GM18868 (cell line): ENCODE data around the gene ARAP1.

Experiments used
- ATAC-seq: cut with Tn5 transposase; IDR thresholded peaks from one replicate; pipeline ENCODE4 v1.9.1; 2021; ENCODE audit warnings: mild to moderate bottlenecking, moderate library complexity; ENCODE audit not compliant: unreplicated experiment

The ARAP1 gene

DNA sequence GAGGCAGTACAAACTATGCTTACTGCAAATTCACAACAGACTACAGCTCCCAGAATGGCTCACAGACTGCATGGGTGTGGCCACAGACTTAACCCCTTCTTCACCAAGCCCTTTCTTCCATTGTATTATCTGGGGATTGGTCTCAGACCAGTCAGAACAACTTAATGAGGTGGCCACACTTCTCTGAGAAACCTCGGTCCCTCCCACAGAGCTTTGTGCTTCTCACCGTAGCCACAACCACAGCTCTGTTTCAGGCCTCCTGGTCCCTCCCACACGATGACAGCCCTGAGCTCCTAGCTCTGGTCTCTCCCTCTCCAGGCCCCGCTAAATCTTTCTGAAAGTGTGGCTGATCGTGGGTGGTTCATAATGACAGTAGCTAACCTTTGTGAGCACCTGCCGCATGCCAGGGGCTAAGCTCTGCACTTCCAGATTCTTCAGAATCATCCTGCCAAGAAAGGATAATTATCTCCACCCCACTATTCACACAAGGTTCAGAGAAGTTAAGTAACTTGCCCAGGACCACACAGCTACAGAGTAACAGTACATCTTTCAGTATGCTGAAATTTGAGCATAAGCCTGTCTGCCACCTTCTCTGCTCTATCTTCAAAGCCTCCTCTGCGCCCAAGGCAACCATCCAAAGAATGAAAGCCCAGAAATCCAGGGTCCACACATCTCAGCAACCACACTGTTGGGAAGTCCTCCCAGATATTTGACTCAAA, 83.4 kb downstream of the ARAP1 start:
- ATAC-seq = peak; percentile 94

DNA sequence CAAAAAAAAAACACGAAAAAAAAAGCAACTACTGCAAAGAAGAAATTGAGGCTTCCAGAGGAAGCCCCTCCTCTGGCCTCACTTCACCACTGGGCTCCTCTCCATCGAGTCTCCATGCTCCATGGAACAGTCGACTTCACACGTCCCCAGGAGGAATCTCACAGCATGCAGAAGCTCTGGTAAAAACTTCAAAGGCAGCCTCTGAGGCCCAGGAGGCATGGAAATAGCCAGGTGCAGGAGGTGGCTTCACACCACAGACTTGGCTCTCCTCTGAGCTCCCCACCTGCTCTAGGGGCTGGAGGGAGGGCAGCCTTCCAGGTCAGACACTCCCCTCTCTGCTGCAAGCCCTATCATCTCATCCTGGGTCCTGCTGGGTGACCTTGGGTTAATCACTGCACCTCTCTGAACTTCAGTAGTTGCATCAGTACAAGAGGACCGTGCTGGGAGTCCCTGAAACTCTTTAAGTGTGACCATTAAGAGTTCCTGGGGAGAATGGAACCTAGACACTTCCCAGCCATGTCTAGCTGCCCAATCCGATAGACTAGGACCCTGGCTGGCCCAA, 86.2 kb downstream of the ARAP1 start:
- ATAC-seq = no peak

DNA sequence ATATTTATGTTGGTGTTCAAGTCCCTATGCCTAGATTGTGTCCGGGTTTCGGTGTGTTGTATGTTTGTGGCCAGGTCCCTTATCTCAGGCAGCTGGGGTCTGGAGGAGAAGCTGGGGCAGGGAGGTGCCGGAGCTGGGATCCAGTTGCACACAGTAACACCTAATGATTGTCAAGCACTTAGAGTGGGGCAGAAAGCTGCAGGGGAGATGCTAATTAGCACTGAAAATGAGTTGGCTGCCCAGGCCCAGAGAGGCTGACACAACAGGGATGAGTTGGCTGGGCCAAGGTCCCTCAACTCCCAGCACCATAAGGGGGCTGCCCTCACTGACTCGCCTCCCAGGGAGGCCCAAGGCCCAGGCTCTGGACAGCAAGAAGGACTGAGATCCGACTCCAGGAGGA, 90.2 kb downstream of the ARAP1 start:
- ATAC-seq = no peak

DNA sequence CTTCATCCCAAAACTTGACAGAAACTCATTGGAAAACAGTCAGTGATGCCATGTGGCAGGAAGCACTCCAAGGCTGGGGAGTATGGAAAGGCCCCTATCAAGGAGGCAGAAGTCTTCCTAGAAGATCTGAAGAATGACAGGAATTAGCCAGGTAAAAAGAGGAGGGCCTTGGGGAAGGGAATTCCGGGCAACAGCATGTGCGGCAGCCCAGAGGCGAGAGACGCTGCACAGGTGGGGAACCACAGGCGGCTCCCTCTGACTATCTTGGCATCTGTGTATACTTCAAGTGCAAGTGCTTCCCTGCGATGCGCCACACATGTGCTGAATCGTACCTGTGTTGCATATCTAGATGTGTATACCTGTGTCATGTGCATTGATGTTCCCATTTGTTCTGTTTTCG, 90.7 kb downstream of the ARAP1 start:
- ATAC-seq = no peak

DNA sequence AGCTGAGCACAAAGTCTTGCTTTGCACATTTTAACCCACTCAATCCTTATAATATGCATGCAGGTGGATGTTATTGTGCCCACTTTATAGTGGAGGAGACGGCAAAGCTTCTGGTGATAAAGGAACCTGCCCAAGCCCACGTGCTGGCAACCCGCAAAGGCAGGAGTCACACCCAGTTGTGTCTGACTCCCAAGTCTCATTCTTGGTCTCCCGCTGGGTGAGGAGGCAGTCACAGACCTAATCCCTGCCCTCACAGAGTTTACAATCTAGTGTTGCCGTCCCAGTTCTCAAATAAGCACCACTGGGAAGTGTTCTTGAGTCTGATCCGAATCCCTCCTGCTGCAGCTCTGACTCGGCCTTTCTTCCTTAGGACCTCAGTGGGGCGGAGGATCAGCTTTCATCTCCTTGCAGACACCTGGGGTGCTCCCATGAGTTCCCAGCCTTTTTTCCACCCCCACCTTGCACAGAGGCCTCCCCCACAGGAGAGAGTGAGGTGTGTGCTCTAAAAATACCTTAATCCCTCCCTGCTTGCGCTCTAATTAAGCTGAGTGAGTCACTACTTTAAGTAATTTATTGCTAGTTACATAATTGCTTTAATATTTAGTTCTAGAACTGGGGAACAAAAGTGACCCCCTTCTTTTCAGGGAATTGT, 93.1 kb downstream of the ARAP1 start:
- ATAC-seq = no peak

DNA sequence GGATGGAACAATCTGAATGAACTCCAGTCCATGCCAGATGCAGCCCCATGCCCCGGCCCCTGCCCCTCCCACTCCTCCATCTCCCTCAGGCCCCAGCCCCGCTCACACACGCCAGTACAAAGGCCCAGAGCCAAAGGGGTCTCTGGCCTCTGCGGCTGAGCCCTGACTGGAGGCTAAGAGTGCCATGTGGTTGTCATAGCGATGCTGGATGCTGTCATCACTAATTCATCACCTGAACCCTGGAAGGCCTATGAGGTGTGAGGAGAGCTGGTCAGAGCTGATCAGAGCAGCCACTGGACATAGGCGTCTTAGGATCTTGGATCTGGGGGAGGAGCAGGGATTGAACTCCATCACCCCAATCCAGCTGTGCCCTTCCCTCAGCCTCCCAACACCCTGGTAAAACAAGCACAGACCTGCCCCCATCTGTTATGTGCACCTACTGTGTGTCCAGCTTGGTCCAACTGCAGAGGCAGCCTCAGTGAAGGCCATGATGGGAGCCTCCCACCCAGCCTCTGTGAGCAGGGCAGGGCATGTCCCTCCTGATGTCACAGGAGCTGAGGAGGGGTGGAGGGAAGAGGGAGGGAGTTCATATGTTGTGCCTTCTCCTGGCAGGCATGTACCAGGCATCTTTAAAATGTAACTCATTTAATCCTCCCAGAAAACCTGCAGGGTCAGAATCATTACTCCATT, 94.7 kb downstream of the ARAP1 start:
- ATAC-seq = no peak

DNA sequence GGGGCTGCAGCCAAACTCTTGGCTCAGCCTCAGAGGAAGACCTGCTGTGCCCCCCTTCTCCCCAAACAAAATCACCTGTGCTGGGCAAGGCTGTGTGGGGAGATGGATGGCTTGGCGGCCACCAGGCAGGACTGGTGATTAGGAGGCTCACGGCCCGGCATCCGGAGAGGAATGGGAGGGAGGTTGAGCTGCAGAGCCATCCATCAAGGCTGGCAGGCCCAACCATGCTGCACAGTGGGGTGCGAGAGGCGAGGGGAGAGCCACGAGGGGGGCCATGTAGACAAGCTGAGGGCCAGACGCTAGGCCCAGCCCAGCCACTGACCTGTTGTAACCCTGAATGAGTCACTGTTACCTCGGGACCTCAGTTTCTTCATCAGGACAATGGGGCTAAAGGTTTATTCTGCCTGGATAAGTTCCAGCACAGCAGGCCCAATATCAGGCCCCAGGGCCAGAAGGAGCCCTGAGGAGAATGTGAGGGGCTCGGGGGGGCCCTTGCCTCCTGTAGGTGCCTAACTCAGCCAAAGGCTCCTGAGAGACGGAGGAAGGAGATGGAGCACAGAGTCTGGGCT, 96.2 kb downstream of the ARAP1 start:
- no peak for ATAC-seq

DNA sequence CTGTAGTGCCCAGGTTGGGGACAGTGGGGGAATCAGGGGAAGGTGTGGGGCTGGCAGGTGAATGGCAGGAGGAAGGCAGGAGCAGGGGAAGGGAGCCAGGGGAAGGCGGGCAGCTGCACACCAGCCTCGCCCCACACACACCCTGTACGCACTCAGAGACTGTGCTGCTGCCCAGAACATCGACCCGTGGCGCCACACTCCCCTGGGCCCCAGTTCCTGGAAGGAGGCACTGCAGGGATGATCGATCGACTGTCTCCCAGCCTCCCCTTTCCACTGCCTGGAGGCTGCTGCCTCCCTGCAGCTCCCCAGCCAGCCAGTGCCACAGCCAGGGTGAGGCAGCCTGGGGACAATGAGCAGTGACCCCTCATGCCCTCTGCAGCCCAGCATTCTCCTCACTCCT, 97.2 kb downstream of the ARAP1 start:
- no peak for ATAC-seq

DNA sequence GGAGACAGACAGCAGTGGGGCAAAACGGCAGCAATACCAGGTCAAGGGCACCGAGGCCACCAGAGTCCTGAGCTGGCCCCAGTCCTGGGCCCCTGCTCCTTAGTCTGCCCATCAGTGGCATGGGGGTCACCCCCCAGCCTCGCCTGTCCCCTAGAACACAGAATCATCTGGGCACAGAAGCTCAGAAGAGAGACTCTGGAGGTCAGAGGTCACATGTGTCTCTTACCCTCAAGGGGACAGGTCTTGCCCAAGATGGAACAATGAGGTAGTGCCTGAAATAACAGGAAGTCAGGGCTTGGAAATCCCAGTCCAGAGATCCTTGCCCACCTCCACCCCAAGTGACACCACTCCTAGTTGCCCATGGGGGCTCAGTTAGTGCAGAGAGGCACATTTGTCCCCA, 98.6 kb downstream of the ARAP1 start:
- ATAC-seq = no peak

DNA sequence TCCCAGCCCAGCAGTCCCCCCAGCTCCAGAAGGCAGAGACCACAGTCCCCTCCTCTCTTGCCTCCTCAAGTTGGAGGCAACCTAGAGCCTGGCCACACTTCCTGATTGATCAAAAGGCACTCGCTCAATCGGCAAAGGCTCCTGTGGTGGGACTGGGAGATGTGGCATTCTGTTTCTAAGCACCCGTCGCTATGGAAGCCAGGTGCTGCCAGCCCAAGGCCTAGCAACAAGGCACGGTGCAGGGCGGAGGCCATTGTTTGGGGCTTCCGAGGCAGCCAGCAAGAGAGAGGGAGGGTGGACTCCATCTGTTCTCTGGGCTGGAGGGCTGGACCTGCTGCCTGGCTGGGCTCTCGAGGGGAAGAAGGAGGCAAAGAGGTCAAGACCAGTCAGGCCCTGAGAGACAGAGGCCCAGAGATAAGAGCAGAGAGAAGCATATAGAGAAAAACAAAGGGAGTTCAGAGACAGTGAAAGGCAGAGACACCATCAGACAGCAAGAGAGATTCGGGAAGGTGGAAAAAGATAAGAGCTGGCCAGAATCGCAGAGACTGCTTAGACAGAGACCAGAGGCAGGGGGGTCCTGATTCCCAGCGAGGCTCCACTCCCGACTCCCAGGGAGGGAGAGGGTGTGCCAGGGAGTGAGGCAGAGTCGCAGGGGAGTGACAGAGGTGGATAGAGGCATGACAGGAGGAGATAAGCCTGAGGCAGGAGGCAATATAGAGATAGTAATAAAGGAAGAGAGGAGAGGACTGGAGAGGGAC, 99.2 kb downstream of the ARAP1 start:
- no peak for ATAC-seq

DNA sequence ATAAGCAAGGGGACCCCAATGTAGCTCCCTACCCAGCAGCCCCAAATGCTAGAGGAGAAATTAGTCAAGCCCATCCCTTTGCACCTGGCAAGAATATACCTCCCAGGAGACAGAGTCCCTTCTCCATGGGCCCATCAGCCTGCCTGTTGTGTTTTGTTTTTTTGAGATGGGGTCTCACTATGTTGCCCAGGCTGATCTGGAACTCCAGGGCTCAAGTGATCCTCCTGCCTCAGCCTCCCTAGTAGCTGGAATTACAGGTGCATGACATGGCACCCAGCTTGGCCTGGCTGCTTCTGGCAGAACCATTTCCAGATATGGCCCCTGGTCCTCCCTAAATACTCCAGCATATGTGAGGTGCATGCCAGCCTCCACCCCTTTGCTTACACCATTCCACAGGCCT, 100.1 kb downstream of the ARAP1 start:
- no peak for ATAC-seq

DNA sequence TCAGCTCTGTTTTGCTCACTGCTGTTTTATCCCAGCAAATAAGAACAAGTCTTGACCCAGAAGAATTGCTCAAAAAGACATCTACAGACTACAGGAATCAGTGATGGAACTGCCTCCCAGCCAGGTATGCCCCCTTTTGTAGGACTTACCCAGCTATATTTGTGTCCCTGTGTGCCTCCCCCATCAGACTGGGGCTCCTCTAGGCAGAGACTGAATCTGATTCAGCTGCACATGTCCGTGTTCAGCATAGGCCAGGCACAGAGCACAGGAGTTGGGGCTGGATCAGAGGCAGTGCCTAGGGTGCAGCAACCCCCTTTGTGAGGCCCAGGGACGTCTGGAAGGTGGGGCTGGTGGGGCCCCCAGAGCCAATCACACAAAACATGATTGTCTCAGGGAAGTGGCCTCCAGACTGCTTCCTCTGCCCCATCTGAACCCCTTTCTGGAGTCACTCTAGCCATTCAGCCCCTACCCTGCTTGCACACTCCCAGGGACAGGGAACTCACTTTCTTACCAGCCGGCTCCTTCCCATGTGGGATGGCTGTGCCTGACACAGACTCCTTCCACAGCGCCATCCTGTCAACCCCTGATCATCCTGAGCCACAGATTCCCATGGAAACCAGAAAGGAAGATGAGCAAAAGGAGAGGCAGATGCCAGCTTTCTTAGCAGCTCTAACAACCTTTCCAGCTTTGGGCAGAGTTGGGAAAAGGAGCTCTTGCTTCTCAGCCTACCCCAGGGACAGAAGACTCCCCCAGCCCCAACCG, 102.8 kb downstream of the ARAP1 start:
- no peak for ATAC-seq

DNA sequence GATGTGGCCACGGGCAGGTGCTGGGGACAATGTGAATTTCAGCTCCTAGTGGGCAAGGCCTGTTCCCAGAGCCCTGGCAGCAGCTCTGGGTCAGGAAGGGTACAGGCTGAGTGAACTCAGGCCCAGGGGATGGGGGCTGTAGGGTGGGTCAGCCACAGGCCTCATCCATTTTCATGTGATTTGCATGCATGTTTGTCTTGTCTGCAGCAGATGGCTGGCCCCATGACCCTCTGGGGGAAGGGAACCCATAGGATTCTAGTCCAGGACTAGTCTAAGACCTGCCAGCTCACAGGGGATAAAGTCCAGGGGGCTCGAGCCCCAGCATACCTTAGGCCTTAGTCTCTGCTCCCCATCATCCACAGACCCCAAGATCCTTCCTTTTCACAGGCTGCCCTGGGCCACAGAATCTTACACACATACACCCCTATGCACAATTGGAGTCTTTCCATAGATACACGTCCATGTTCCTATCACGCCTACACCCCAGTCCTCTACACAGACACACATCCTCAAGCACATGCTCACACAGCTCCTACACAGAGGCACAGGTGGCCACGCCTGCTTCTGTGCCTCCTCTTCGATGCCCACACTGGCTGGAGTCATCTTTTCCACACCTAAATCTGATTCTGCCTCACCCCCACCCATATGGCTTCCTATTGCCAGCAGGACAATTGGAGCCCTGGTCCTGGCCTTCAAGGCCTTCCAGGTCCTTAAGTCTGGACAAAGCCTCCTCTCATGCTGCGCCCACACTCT, 103.6 kb downstream of the ARAP1 start:
- no peak for ATAC-seq

DNA sequence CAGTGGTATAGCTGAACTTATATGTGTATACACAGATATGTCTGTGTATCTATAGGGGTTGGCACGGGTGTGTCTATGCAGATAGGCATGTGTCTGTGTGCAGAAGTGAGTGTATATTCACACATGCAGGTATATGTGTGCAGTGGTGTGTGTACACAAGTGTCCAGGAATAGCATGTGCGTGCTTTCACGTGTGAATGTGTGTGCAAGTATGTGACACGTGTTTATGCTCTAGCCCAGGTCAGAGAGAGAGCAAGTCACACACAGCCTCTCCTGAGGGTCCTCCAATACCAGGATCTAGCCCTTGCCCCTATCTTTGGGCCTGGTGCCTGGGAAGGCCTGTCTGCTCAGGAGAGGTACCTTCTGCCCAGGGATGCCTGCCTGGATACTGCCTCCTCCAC, 104.3 kb downstream of the ARAP1 start:
- ATAC-seq = no peak

DNA sequence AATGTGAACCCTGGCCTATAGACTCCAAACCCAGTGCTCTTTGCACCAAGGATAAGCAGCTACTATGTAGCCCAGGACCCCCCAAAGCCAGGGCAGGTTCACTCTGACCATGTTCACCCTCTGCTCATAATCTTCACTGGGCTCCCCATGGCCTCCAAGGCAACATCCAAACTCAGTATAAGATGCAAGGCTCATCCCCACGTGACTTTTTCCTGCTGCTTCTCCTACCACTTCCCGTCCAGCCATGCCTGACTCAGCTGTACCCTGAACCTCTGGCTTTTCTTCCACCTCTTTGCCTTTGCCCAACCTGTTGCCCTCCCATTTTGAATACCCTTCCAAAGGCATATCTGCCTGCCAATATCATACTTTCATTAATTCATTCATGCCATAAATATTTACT, 105.7 kb downstream of the ARAP1 start:
- ATAC-seq = no peak

DNA sequence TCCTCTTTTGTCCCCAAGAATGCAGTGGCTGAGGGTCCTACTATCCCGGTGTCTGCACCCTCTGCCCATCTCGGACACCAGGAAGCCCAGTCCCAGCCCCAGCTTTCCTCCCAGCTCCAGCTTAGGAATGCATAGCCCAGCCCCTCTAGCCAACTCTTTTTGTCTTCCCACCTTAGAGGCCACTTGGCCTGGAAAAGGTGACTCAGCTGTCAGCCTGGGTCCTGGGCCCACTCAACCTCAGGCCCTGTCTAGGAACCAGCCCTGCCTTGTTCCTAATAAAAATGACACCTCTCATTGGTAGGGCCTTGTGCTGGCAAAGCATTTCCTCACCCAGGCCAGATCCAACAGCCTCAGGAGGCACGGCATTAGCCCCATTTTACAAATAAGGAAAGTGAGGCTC, 106.2 kb downstream of the ARAP1 start:
- no peak for ATAC-seq

DNA sequence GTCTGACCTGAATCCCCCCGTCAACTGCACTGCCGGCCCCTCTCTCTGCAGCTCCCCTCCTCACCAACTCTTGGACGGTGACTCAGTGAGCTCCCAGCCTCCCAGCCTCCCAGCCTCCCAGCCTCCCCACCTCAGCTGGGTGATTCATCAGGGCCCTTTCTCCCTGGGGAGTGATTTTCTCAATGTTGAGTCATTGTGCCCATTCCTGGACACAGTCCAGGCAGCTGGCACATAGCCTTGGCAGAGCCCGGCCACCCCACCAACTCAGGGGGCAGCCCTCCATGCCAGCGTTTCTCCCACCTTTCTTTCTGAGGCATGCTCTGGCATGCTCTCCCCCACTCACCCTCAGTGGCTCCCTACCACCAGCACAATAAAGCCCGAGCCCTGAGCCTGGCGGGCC, 108.7 kb downstream of the ARAP1 start:
- no peak for ATAC-seq

DNA sequence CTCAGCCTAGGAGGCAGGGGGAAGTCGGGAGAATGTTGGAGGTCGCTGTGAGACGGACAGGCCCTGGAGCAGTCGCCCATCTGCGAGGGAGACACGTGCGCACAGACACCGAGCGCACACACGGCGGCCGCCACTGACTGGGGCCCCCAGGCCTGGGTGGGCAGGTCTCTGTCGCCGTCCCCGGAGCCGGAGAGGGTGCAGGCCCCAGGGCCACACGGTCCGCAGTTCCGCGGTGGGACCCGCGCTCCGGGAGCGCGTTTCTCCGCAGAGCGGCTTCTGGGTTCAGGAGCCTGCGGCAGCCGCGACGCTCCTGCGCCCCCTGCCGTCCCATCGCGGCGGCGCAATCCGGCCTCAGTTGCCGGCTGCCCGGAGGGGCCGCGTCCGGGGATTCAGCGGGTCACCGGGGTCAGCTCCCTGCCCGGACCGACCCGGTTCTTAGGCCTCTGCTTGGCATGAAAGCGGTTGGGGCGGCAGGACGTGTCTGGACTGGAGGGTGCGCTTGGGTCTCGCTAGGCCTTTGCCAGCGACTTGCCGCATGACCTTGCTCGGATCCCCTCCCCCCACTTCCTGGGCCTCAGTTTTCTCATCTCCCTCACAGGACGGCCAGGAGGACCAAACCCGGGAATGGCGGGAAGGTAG, 109.2 kb downstream of the ARAP1 start:
- no peak for ATAC-seq
